Gastrocnemius medialis (tissue), 4 donors: Measurements from ENCODE around the gene SHOC2.

Experiments
- POLR2A ChIP-seq, 2 donors: fragments of 450-650 bp; IDR thresholded peaks; one replicate each; pipeline ENCODE4 v1.6.1; 2017; ENCODE audit warnings: antibody characterized with exemption in 2 of 2, mild to moderate bottlenecking in 2 of 2, moderate library complexity in 2 of 2
- TF ChIP-seq, protein P1 (sequence below), 5 experiments: fragments of 450-650 bp in 3 of 5; fragments of 200-600 bp in 2 of 5; sonication (generic) in 2 of 5; IDR thresholded peaks in 4 of 5; conservative IDR thresholded peaks in 1 of 5; 1 replicate in 4 of 5; 2 replicates in 1 of 5; pipeline ENCODE4 v1.5.1; 2016 to 2019; ENCODE audit warnings: antibody characterized with exemption in 5 of 5, mild to moderate bottlenecking in 3 of 5, moderate library complexity in 3 of 5

DNA sequence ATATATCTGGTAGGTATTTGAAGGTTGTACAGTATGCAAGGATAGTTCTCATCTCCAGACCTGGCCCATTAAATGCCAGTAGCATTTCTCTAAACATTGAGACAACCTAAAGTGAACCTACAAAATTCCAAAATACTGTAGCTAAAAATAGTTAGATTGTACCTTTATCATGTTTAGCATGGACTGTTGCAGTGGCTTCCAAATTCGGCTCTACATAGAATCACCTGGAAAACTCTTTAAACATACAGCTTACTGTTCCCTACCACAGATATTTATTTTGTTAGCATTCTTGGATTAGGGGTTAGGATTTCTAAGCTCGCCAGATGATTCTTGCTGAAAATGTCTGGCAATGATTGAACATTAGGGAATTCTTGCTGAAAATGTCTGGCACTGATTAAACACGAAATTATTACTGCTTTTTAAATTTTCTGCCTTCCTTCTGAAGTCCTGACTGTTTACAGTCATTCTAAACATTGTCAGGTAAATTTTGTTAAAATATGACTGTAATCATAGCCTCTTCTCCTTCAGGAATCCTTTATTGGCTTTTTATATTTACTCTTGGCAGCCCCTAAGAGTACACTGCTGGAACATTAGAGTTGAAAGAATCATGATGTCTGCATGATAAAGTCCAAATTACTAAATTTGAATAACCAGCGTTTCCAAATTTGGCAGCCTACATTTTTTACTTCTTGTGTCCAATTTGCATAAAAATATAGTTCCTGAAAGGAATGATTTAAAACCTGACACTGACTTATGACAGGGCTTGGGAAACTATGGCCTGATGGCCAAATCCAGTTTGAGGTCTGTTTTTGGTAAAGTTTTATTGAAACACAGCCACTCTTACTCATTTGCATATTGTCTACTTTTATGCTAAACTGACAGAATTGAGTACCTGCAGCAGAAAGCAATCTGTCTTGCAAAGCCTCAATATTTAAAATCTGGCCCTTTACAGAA, 40.3 kb downstream of the SHOC2 start:
- TF ChIP-seq, protein P1, sequence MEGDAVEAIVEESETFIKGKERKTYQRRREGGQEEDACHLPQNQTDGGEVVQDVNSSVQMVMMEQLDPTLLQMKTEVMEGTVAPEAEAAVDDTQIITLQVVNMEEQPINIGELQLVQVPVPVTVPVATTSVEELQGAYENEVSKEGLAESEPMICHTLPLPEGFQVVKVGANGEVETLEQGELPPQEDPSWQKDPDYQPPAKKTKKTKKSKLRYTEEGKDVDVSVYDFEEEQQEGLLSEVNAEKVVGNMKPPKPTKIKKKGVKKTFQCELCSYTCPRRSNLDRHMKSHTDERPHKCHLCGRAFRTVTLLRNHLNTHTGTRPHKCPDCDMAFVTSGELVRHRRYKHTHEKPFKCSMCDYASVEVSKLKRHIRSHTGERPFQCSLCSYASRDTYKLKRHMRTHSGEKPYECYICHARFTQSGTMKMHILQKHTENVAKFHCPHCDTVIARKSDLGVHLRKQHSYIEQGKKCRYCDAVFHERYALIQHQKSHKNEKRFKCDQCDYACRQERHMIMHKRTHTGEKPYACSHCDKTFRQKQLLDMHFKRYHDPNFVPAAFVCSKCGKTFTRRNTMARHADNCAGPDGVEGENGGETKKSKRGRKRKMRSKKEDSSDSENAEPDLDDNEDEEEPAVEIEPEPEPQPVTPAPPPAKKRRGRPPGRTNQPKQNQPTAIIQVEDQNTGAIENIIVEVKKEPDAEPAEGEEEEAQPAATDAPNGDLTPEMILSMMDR (IDR thresholded peaks at IDR 0.05 in 4 of 5, conservative IDR thresholded peaks at IDR 0.05 in 1 of 5): no peak
- TF ChIP-seq POLR2A (IDR thresholded peaks at IDR 0.05): no peak
